Measurements from ENCODE around the gene GRIK3.

GRCh38 chr1:36847186-36847585, 187.1 kb downstream of the GRIK3 start:
- TF ChIP-seq, protein P1, sequence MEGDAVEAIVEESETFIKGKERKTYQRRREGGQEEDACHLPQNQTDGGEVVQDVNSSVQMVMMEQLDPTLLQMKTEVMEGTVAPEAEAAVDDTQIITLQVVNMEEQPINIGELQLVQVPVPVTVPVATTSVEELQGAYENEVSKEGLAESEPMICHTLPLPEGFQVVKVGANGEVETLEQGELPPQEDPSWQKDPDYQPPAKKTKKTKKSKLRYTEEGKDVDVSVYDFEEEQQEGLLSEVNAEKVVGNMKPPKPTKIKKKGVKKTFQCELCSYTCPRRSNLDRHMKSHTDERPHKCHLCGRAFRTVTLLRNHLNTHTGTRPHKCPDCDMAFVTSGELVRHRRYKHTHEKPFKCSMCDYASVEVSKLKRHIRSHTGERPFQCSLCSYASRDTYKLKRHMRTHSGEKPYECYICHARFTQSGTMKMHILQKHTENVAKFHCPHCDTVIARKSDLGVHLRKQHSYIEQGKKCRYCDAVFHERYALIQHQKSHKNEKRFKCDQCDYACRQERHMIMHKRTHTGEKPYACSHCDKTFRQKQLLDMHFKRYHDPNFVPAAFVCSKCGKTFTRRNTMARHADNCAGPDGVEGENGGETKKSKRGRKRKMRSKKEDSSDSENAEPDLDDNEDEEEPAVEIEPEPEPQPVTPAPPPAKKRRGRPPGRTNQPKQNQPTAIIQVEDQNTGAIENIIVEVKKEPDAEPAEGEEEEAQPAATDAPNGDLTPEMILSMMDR (IDR thresholded peaks at IDR 0.05), result no peak
- no peak for TF ChIP-seq ZFX (IDR thresholded peaks at IDR 0.05; ENCODE audit: borderline replicate concordance)

Measured in 22Rv1 (cell line).